ENCODE data around the gene FAM98C.

The FAM98C gene

DNA sequence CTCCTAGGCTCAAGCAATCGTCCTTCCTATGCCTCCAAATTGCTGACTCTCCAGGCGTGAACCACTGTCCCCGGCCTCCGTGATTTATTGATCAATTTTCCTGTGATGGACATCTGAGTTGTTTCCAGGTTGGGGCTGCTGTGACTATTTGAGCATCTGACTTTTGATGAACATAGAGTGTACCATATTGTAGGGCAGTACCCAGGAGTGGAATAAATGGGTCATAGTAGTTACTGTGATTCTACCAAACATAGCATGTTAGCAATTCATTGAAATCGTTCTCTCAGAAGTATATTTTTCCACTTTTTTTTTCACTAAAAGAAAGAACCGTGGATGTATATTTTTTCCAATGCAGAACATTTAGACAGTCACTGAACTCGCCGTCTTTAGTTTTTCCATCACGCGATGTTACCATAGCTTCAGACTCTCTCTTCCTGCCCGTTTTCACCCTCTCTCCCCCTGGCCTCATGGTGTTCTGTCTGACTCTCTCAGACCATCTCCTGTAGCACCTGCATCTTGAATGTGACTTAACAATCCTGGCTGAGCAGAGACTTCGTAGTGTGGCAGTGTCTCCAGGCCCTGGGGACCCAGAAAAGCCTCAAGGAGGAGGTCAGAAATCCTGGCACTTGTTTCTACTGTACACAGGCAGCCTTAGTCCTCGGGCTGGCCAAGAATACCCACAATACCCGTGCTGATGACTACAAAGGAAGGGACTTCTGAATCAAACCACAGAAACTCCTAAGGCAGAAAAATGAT lies 26.3 kb downstream of the FAM98C start:
- no peak overlapping the region for H3K4me3 ChIP-seq (ENCODE audit: low read length)
- TF ChIP-seq, protein P1, sequence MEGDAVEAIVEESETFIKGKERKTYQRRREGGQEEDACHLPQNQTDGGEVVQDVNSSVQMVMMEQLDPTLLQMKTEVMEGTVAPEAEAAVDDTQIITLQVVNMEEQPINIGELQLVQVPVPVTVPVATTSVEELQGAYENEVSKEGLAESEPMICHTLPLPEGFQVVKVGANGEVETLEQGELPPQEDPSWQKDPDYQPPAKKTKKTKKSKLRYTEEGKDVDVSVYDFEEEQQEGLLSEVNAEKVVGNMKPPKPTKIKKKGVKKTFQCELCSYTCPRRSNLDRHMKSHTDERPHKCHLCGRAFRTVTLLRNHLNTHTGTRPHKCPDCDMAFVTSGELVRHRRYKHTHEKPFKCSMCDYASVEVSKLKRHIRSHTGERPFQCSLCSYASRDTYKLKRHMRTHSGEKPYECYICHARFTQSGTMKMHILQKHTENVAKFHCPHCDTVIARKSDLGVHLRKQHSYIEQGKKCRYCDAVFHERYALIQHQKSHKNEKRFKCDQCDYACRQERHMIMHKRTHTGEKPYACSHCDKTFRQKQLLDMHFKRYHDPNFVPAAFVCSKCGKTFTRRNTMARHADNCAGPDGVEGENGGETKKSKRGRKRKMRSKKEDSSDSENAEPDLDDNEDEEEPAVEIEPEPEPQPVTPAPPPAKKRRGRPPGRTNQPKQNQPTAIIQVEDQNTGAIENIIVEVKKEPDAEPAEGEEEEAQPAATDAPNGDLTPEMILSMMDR (conservative IDR thresholded peaks at IDR 0.05; ENCODE audit: low read length) = no peak
- DNase-seq (ENCODE audit: low read depth) = no peak

DNA sequence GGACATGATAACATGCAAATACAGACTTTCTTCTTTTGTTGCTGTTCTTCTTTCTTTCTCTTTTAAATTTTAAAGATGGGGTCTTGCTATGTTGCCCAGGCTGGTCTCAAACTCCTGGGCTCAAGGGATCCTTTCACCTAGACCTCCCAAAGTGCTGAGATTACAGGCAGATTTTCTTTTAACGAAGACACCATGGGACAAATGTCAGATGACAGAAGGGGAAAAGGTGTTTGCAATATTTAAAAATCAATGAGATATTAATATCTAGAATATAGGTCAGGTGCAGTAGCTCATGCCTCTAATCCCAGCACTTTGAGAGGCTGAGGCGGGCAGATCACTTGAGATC lies 26.9 kb downstream of the FAM98C start:
- no peak overlapping the region for H3K4me3 ChIP-seq (ENCODE audit: low read length)
- no peak for DNase-seq (ENCODE audit: low read depth)
- TF ChIP-seq, protein P1 (conservative IDR thresholded peaks at IDR 0.05; ENCODE audit: low read length) = no peak

DNA sequence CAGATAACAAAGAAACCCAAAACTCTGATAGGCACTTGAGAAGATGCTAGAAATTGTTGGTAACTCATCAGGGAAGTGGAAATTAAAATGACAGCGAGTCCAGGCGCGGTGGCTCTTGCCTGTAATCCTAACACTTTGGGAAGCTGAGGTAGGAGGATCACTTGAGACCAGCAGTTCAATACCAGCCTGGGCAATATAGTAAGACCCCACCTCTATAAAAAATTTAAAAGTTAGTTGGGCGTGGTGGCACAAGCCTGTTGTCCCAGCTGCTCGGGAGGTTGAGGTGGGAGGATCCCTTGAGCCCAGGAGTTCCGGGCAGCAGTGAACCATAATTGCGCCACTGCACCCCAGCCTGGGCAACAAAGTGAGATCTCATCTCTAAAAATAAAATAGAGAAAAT lies 28.0 kb downstream of the FAM98C start:
- TF ChIP-seq, protein P1 (conservative IDR thresholded peaks at IDR 0.05; ENCODE audit: low read length) = no peak
- H3K4me3 ChIP-seq (ENCODE audit: low read length) = no peak overlapping the region
- no peak for DNase-seq (ENCODE audit: low read depth)

DNA sequence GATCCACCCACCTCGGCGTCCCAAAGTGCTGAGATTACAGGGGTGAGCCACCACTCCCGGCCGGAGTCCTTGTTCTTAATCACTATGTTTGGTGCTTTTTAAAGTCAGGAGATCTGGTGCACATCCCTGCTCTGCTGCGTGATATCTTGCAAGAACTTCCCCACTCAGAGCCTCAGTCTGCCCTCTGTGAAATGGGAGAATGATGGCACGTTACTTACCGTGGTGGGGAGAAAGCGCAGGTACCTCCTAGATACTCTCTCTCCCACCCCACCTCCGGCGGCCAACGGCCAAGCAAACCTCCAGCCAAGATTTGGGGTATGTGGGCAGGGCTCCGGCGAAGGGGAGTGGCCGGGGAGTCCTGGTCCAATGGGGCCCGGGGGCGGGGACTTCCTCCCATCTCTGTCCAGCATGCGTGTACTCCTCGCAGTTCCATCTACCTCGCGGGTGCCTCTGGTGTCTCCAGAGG lies 30.4 kb downstream of the FAM98C start, which contains the start of gene RYR1:
TSS of gene RYR1 (plus strand) at position 424 of the 466 bp plus-strand sequence. CDS start 139 bp downstream, outside the sequence.
- TF ChIP-seq, protein P1 (conservative IDR thresholded peaks at IDR 0.05; ENCODE audit: low read length) = no peak
- no peak for DNase-seq (ENCODE audit: low read depth)
- no peak within 1 kb of the TSS for H3K4me3 ChIP-seq (ENCODE audit: low read length)

DNA sequence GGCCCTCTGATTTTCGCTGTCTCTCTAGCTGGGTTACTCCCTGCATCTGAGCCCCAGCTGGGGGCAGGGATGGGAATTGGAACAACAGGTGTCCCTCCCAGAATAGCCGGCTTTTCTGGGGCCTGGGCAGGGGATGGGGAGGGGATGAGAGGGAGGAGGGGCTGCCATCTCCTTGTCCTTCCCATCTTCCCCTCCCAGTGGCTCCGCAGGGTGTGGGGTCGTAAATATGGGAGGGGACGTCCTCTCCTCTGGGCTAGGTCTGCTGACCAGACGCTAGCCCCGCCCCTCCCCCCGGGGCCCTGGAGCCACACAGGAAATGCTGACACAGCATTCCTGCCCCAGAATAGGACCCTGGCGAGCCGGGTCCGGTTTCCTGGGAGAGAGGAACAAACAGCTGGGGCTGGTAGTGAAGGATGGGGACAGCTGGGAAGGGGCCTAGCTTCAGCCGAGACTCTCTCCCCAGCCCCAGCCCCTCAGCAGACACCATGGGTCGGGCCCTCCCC lies 31.7 kb downstream of the FAM98C start:
- no peak for DNase-seq (ENCODE audit: low read depth)
- TF ChIP-seq, protein P1 (conservative IDR thresholded peaks at IDR 0.05; ENCODE audit: low read length) = no peak
- no peak overlapping the region for H3K4me3 ChIP-seq (ENCODE audit: low read length)

DNA sequence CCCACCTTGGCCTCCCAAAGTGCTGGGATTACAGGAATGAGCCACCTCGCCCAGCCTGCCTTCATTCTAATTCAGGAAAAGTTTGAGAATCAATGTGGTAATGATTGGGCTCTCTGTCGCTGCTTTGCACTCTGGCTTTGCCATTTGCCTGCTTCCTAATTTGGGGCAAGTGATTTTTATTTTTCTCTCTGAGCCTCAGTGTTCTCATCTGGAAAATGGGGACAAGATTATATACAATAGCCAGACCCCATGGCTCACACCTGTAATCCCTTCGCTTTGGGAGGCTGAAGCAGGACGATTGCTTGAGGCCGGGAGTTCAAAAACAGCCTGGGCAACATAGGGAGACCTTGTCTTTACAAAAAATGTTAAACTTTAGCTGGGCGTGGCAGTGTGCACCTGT lies 34.4 kb downstream of the FAM98C start:
- no peak for DNase-seq (ENCODE audit: low read depth)
- TF ChIP-seq, protein P1 (conservative IDR thresholded peaks at IDR 0.05; ENCODE audit: low read length) = no peak
- no peak overlapping the region for H3K4me3 ChIP-seq (ENCODE audit: low read length)

DNA sequence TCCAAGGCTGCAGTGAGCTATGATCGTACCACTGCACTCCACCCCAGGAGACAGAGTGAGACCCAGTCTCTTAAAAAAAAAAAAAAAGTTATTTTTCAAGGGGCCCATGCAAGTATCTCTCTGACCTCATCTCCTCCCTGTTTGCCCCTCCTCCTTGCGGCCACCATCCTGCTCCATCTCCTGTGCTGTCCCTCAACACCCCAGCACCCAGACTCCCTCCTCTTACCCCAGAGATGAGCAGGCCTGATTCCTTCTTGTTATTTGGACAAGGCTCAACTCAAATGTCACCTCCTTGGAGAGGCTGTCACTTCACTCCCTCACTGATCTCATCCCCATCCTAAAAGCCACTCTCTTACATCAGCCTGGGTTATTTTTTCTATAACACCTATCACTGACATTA lies 35.0 kb downstream of the FAM98C start:
- H3K4me3 ChIP-seq (ENCODE audit: low read length) = no peak overlapping the region
- TF ChIP-seq, protein P1 (conservative IDR thresholded peaks at IDR 0.05; ENCODE audit: low read length) = no peak
- DNase-seq (ENCODE audit: low read depth) = no peak
